HTR-8/SVneo (cell line): ENCODE results near the gene ARHGEF38.
"Not testable (repeated sequence)": the region's sequence is repeated elsewhere in the genome, so short reads cannot be mapped to it uniquely, and the experiment has no call there.

ENCODE experiments used
- DNase-seq: peaks from one replicate; pipeline ENCODE4 v3.0.0; 2011; ENCODE audit warnings: low spot score, mixed read lengths; ENCODE audit not compliant: insufficient read length
- FAIRE-seq: peaks from 2 replicates; lab custom pipeline; 2011; peaks lifted over from hg19 to GRCh38; lab: Jason Lieb, UNC

The ARHGEF38 gene

GRCh38 chr4:105641845-105642244 lies 89.4 kb downstream of the ARHGEF38 start:
- FAIRE-seq (no peak), DNase-seq (no peak)

- no peak for DNase-seq
- no peak for FAIRE-seq
Observed at GRCh38 chr4:105644257-105644656, 91.8 kb downstream of the ARHGEF38 start.

- FAIRE-seq (no peak), DNase-seq (no peak)
Observed at GRCh38 chr4:105645440-105645839, 93.0 kb downstream of the ARHGEF38 start.

GRCh38 chr4:105650190-105650589 lies 97.8 kb downstream of the ARHGEF38 start:
- DNase-seq, result no peak
- FAIRE-seq, result no peak

- FAIRE-seq, result no peak
- DNase-seq, result no peak
Observed at GRCh38 chr4:105651884-105652283, 99.5 kb downstream of the ARHGEF38 start.

- FAIRE-seq (no peak), DNase-seq (no peak)
Observed at GRCh38 chr4:105652286-105652888, 100.0 kb downstream of the ARHGEF38 start.

- no peak for FAIRE-seq
- DNase-seq, result no peak
Observed at GRCh38 chr4:105657117-105657765, 104.8 kb downstream of the ARHGEF38 start.

- DNase-seq (no peak), FAIRE-seq (no peak)
Observed at GRCh38 chr4:105659190-105659589, 106.8 kb downstream of the ARHGEF38 start.

- DNase-seq (no peak), FAIRE-seq (no peak)
Observed at GRCh38 chr4:105661028-105661427, 108.6 kb downstream of the ARHGEF38 start.

GRCh38 chr4:105662935-105663675 lies 110.7 kb downstream of the ARHGEF38 start:
- FAIRE-seq (no peak), DNase-seq (no peak)

- FAIRE-seq (no peak), DNase-seq (peak; percentile 2)
Observed at GRCh38 chr4:105666693-105667092, 114.3 kb downstream of the ARHGEF38 start.

- no peak for DNase-seq
- no peak for FAIRE-seq
Observed at GRCh38 chr4:105670684-105671083, 118.3 kb downstream of the ARHGEF38 start.

GRCh38 chr4:105671301-105671700 lies 118.9 kb downstream of the ARHGEF38 start:
- no peak for DNase-seq
- no peak for FAIRE-seq

GRCh38 chr4:105674011-105674410 lies 121.6 kb downstream of the ARHGEF38 start:
- FAIRE-seq (no peak), DNase-seq (no peak)

- DNase-seq (no peak), FAIRE-seq (no peak)
Observed at GRCh38 chr4:105677709-105678108, 125.3 kb downstream of the ARHGEF38 start.

GRCh38 chr4:105679186-105679585 lies 126.8 kb downstream of the ARHGEF38 start:
- no peak for FAIRE-seq
- no peak for DNase-seq

GRCh38 chr4:105683038-105683437 lies 130.6 kb downstream of the ARHGEF38 start:
- FAIRE-seq (no peak), DNase-seq (no peak)

- DNase-seq (no peak), FAIRE-seq (no peak)
Observed at GRCh38 chr4:105686571-105686970, 134.2 kb downstream of the ARHGEF38 start.

- not testable (repeated sequence) for DNase-seq, FAIRE-seq
Observed at GRCh38 chr4:105694812-105695211, 142.4 kb downstream of the ARHGEF38 start.

- not testable (repeated sequence) for DNase-seq, FAIRE-seq
Observed at GRCh38 chr4:105695832-105696231, 143.4 kb downstream of the ARHGEF38 start.

- no peak for FAIRE-seq
- no peak for DNase-seq
Observed at GRCh38 chr4:105698607-105699006, 146.2 kb downstream of the ARHGEF38 start.
